Retinal pigment epithelial cell (primary cell): ENCODE data around the gene HIBADH.

Experiments used
- DNase-seq: peaks from one replicate; pipeline ENCODE4 v3.0.0-alpha.2; 2010; ENCODE audit warnings: low read depth
- H3K4me3 ChIP-seq: 2 replicates; pipeline ENCODE4 v1.5.1; 2011; ENCODE audit warnings: mild to moderate bottlenecking, low read length, control low read depth, moderate library complexity
- TF ChIP-seq, protein P1 (sequence below): conservative IDR thresholded peaks from 2 replicates; pipeline ENCODE4 v1.5.1; 2011; ENCODE audit warnings: low read depth, low read length, control low read depth, inconsistent platforms

Gene HIBADH

DNA sequence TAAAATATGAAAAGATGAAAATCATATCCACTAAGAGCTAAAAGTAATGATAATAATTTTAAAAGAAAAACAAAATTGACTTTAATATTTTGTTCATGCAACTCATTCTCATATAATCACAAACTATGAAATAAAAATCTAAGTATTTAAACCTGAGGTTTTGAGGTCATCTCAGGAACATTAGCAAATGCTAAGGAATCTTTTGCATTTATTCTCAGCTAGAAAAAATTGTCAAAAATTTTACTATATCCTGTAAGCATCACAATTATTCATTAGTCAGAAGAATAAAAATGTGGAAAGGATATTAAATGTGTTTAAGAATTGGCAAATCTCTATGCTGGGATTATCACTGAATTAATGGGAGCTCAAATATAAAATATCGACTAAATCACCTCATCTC, 40.5 kb upstream of the HIBADH start:
- no peak for DNase-seq
- TF ChIP-seq, protein P1, sequence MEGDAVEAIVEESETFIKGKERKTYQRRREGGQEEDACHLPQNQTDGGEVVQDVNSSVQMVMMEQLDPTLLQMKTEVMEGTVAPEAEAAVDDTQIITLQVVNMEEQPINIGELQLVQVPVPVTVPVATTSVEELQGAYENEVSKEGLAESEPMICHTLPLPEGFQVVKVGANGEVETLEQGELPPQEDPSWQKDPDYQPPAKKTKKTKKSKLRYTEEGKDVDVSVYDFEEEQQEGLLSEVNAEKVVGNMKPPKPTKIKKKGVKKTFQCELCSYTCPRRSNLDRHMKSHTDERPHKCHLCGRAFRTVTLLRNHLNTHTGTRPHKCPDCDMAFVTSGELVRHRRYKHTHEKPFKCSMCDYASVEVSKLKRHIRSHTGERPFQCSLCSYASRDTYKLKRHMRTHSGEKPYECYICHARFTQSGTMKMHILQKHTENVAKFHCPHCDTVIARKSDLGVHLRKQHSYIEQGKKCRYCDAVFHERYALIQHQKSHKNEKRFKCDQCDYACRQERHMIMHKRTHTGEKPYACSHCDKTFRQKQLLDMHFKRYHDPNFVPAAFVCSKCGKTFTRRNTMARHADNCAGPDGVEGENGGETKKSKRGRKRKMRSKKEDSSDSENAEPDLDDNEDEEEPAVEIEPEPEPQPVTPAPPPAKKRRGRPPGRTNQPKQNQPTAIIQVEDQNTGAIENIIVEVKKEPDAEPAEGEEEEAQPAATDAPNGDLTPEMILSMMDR, result no peak
- no peak overlapping the region for H3K4me3 ChIP-seq

DNA sequence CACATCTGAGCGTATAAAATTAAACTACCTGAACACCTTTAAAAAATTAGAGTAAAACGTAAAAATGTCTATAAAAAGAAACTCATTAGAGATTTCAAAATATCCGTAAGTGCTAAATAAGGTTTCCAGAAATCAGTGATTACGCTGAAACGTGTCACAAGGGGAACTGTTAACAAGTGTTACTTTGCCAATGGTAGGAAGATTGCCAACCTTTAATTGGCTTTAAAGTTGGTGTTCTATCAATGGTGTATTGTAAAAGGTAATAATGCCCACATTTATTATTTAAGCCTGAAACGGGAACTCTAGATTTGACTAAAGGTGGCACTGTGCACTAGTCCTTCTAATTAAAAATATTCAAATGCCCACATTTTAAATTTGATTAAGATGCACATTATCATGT, 37.8 kb upstream of the HIBADH start:
- H3K4me3 ChIP-seq, result no peak overlapping the region
- peak; percentile 51 for DNase-seq
- TF ChIP-seq, protein P1, result no peak

DNA sequence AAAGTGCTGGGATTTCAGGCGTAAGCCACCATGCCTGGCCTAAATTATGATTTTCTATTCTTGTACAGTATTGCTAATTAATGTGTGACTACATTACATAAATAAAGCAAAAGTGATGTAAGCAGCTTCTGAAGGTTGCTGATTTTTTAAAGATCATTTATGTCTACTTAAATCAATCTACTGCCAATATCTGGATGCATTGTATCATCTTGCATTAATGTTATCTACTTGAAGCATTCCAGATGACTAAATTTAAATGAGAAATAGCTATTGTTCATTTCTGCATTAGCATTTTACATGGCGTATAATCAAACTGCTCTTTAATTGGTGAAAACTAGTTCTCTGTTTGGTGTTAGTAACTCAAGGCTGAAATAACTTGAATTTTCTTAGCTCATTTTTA, 37.1 kb upstream of the HIBADH start:
- no peak for DNase-seq
- no peak overlapping the region for H3K4me3 ChIP-seq
- TF ChIP-seq, protein P1, result no peak

DNA sequence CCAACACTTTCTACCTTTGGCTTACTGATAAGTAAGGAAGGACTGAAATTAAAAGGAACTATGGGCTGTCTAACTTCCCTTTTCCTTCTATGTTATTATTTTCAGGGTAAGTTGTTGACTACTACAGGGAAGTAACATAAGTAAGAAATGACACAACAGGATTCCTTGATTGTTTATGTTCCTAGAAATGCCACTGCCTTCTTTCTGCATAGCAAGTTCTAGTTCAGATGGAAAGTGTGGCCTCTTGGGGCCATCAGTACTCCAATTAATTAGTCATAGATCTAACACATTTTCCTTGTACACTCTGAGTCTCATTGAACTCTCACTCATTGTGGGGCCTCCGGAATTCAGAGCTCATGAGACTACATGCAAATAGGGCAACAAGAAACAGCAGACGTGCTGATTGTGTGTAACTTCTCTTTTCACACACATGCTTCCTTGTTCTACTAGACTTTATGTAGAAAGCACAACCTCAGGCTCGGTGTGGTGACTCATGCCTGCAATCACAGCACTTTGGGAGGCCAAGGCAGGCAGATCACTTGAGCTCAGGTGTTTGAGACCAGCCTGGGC, 35.3 kb upstream of the HIBADH start:
- no peak overlapping the region for H3K4me3 ChIP-seq
- TF ChIP-seq, protein P1, result no peak
- DNase-seq, result no peak

DNA sequence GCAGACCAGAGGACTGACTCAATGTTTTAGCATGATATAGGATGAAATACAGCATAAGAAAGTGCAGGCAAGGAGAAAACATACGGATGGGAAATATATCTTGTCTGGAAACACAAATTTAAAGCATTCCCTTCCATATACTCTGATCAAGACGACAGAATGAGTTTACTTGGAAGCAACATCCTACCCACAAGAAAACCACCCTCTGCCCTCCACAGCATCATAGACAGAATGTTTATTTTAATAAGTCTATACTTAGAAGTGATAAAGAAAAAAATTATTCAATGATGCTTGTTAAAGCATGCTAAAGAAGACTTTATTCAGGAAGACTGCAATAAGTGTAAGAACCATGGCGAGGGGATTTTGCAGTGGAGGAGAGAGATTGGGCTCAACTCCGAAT, 32.4 kb upstream of the HIBADH start:
- no peak for DNase-seq
- TF ChIP-seq, protein P1, result no peak
- H3K4me3 ChIP-seq, result no peak overlapping the region

DNA sequence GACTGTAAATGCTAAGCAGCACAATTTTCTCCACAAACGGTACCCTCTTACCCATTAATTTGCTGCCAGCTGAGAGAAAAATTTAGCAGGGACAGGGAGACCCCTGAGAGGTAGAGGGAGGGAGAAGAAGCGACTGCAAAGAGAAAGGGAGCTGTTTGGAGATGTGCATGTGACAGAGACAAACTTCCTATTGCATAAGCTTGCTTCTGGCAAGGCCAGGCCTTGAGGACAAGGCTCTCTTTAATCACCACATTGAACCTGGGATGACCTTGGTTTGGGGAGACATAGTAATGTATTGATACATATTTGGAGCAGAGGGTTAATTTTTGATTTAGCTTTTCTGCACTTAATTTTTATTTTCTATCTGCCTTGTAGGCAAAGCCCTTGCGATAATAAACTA, 31.1 kb upstream of the HIBADH start:
- DNase-seq, result no peak

DNA sequence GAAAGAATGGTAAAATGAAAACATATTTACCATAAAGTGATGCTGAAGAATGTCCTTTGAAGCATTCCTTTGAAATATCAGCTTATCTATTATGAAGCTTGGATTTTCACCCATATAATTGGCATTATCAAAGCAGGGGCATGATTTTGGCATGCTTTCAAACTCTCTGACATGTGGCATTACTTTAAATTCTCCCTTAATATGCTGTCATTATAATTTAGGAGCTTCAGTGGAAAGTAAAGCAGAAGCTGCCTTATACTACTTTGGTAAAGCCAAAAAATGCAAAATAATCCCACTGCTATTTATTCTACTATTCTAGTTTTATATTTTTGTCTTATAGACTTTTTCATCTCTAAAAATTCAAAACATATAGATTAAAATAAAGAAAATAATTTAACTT, 28.0 kb upstream of the HIBADH start:
- no peak for DNase-seq
- TF ChIP-seq, protein P1, result no peak
- no peak overlapping the region for H3K4me3 ChIP-seq

More for the DNA sequence above, 31.1 kb upstream of the HIBADH start:
- H3K4me3 ChIP-seq, result no peak overlapping the region
- TF ChIP-seq, protein P1, result no peak
